ENCODE measurements around the gene ZNF284. TPM values are rescaled to one million over a fixed set of nuclear protein-coding genes. Genes with fewer than 3 reads are reported as not detected.

ZNF284 gene
- total RNA-seq, result 1.4 and 2.0 TPM in 2 replicates

DNA sequence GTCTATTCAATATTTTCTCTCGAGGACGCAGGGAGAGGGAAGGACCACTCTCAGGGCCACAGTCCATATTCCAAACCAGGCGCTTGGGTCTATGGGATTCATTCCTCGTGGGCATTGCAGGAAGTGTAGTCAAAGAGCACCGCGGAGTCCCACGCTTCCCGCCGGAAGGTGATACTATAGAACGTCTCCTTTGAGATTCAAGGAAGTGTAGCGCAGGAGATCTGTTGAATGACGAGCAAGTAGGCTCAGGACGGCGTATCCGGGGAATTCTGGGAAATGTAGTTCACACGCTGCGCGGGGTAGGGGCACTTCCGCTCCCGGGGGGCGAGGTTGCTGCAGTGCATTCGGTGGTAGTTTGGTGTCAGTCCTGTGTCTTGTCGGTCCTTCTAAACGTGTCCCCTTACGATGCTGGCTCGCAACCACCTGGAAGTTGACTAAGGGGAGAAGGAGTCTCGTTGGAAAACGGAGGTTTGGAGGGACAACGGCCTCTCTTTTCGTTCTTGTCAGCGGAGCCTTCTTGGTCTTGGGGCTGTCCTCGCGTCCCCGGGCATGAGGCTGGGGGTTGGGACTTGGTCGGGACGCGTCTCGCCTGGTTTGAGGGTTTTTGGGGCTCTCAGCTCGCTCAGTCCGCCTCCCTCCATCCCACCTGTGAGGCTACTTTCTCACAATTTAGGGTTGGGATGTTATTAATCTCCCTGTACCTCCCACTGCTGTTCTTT, at the start of gene ZNF284:
ZNF284 (plus strand) TSS at position 336 of the 719 bp plus-strand sequence. CDS start 4,231 bp downstream, outside the sequence.
- intact Hi-C loops (cut with micrococcal nuclease), result loop anchor here (1.0 to 5.0 kb wide), 5 partner anchors 22 to 245 kb away; partner anchors contain the start of genes ZNF155, ZNF222, ZNF224 and ZNF234

- intact Hi-C loops (cut with micrococcal nuclease), result loop anchor here (1.0 kb wide), 4 partner anchors 23 to 90 kb away; partner anchors contain the start of genes ZNF155, ZNF230, ZNF284 and ZNF45
Measured at GRCh38 chr19:44024900-44025216, 47.1 kb upstream of the ZNF284 start.

GRCh38 chr19:44025217-44025936, 46.6 kb upstream of the ZNF284 start, which contains the start of gene ZNF222:
TSS of gene ZNF222 (plus strand) at chr19:44025379. CDS start at chr19:44025437, 58 bp downstream.
- intact Hi-C loops (cut with micrococcal nuclease), result loop anchor here (1.0 kb wide), 4 partner anchors 23 to 90 kb away; partner anchors contain the start of genes ZNF155, ZNF230, ZNF284 and ZNF45

- intact Hi-C loops (cut with micrococcal nuclease), result no loop called here
Measured at GRCh38 chr19:44026622-44027021, 45.3 kb upstream of the ZNF284 start.

DNA sequence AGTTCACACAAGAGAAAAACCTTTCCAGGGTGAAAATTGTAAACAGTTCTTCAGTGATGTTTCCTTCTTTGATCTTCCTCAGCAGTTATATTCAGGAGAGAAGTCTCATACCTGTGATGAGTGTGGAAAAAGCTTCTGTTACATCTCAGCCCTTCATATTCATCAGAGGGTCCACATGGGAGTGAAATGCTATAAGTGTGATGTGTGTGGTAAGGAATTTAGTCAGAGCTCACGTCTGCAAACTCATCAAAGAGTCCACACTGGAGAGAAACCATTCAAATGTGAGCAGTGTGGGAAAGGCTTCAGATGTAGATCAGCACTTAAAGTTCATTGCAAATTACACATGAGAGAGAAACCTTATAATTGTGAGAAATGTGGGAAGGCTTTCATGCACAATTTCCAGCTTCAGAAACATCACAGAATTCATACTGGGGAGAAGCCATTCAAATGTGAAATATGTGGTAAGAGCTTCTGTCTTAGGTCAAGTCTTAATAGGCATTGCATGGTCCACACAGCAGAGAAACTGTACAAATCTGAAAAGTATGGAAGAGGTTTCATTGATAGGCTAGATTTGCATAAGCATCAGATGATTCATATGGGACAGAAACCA, 39.9 kb upstream of the ZNF284 start:
- intact Hi-C loops (cut with micrococcal nuclease), result no loop called here

GRCh38 chr19:44042147-44042546, 29.8 kb upstream of the ZNF284 start:
- intact Hi-C loops (cut with micrococcal nuclease), result no loop called here

GRCh38 chr19:44050740-44051649, 21.0 kb upstream of the ZNF284 start:
- intact Hi-C loops (cut with micrococcal nuclease), result no loop called here

DNA sequence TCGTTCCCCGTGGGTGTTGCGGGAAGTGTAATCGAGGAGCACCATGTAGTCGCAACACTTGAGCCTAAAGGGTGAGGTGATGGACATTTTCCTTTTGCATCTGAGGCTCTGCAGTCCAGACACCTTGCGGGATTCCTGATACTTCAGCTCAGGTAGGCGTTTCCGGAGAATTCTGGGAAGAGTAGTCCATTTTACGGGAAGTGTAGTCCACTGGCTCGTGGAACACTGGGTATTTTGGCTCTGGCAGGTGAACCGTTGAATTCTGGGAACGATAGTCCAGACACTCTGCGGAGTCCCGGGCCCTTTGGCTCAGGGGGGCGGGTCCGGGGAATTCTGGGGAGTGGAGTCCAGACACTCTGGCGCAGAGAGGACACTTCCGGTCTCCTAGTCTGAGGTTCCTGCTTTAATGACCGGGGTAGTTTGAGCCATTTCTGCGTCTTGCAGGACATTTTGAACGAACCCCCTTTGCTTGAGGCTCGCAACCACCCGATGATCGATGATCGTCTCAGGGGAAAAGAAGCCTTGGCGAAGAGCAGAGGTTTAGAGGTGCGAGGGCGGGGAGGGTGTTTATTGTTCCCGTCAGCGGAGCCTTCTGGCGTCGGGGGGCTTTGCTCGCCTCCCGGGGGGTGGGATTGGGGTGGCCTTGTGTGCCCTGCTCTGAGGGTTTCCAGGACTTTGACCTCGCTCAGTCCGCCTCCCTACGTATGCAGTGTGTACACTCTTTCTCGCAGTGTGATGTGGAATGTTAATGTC, 20.1 kb upstream of the ZNF284 start, which contains the start of gene ZNF223:
ZNF223 (plus strand) TSS at position 387 of the 753 bp plus-strand sequence. CDS start 3,141 bp downstream, outside the sequence.
- intact Hi-C loops (cut with micrococcal nuclease), result no loop called here

DNA sequence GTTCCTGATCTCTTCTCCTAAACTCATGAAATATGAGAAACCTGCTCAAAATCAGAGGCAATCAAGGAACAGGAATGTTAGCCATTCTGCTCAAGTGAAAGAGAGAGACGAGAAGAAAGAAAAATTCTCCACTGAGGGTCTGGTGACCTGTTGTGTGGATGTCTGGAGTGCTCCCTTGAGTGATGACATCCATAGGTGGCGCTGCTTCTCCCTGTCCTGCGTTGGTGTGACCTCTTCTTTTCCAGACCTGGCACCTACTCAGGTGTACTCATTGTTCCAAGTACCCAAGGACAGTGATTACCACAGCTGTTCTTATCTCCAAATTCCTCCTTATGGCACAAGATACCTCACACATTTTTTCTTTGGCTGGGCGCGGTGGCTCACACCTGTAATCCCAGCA, 16.1 kb upstream of the ZNF284 start:
- intact Hi-C loops (cut with micrococcal nuclease), result no loop called here

DNA sequence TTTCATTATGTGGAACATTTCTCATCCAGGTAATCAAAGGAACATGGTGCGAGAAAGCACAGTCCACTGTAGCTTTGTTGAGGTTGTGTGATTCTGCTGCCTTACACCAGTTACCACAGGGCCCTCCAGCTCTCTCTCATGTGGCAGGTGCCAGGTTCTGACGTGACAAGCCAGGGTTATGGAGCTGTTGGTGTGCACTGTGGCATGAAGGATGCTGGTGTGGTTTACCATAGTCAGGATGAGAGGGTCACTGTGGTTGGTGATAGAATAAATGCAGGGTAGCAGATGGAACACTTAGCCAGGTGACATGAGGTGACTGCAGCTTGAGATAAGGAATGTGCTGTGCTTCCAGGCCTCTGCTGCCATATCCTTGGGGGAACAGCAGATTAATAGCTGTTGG, 12.7 kb upstream of the ZNF284 start:
- intact Hi-C loops (cut with micrococcal nuclease), result no loop called here

- intact Hi-C loops (cut with micrococcal nuclease), result no loop called here
Measured at GRCh38 chr19:44061038-44061437, 10.9 kb upstream of the ZNF284 start.

GRCh38 chr19:44066305-44066704, 5.7 kb upstream of the ZNF284 start:
- intact Hi-C loops (cut with micrococcal nuclease), result no loop called here

- intact Hi-C loops (cut with micrococcal nuclease), result no loop called here
Measured at GRCh38 chr19:44069415-44069814, 2.5 kb upstream of the ZNF284 start.

- intact Hi-C loops (cut with micrococcal nuclease), result loop anchor here (1.0 to 5.0 kb wide), 5 partner anchors 22 to 246 kb away; partner anchors contain the start of genes ZNF155, ZNF222, ZNF224 and ZNF234
Measured at GRCh38 chr19:44072543-44073401, 813 bp downstream of the ZNF284 start.

- intact Hi-C loops (cut with micrococcal nuclease), result no loop called here
Measured at GRCh38 chr19:44076325-44076724, 4.4 kb downstream of the ZNF284 start.

DNA sequence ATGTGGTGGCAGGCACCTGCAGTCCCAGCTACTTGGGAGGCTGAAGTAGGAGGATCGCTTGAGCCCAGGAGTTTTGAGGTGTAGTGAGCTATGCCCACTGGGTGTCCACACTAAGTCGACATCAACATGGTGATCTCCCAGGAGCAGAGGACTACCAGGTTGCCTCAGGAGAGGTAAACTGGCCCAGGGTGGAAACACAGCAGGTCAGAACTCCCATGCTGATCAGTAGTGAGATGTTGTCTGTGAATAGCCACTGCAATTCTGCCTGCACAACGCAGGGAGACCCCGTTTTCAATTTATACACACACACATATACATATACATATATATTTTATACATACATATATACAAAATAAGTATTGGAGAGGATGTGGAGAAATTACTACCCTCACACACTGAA, 20.1 kb downstream of the ZNF284 start:
- intact Hi-C loops (cut with micrococcal nuclease), result no loop called here

DNA sequence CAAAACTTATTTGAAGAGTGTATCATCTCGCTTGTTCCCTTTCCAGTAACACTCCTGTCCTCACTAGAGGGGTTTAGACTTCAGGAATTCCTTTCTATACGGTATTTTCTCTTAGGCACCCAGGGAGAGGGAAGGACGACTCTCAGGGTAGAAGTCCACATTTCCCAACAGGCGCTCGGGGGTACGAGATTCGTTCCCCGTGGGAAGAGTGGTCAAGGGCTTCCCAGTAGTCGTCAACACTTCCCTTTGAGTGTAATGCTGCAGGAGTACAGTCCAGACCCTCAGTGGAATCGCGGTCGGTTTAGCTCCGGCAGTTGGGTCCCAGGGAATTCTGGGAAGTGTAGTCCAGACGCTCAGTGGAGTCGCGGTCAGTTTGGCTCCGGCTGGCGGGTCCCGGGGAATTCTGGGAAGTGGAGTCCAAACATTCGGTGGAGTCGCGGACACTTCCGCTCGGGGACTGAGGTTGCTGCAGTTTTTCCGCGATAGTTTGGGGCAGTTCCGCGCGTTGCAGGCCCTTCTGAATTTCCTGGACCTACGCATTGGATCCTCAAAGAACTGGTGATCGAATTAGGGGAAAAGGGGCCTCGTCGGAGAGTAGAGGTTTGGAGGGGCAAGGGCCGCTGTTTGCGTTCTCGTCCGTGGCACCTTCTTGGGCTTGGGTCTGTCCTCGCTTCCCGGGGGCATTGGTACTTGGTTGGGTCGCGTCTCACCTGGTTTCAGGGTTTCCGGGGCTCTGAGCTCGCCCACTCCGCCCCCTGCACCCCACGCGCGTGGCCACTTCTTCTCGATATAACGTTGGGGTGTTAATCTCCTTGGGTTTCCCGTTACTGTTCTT, 22.2 kb downstream of the ZNF284 start, which contains the start of gene ZNF224:
ZNF224 (plus strand) TSS at position 431 of the 835 bp plus-strand sequence. CDS start 3,513 bp downstream, outside the sequence.
- intact Hi-C loops (cut with micrococcal nuclease), result loop anchor here (1.0 to 2.0 kb wide), 4 partner anchors 19 to 159 kb away; partner anchors contain the start of genes ZNF225, ZNF226, ZNF284 and ZNF45

GRCh38 chr19:44107751-44108150, 35.8 kb downstream of the ZNF284 start:
- intact Hi-C loops (cut with micrococcal nuclease), result no loop called here

Data from T-helper 2 cell treated with Interferon-gamma antibody and Interleukin-4, amounts not matched to agents 100 ng/mL and 5 ng/mL, for 36 hours (primary cell).